ENCODE results near the gene TMEM233.

TMEM233 gene

GRCh38 chr12:119686355-119686754, 92.8 kb downstream of the TMEM233 start:
- DNase-seq (ENCODE audit: low spot score in 2 of 2) (no peak), ATAC-seq (ENCODE audit: low read depth) (no peak)
- peaks cover 2% of the 10 kb centered on the region for H3K9me3 Mint-ChIP-seq
- no peak overlapping the region for H3K4me3 Mint-ChIP-seq
- no peaks in the 10 kb centered on the region for H3K27me3 Mint-ChIP-seq
- peaks cover 2% of the 10 kb centered on the region for H3K36me3 Mint-ChIP-seq
- H3K4me1 Mint-ChIP-seq = peaks cover 22% of the 10 kb centered on the region
- H3K27ac Mint-ChIP-seq = no peak overlapping the region

GRCh38 chr12:119686776-119687175, 93.2 kb downstream of the TMEM233 start:
- Mint-ChIP-seq H3K27ac (peak overlapping the region; percentile 31), H3K4me3 (peak overlapping the region; percentile 14), H3K4me1 (peaks cover 19% of the 10 kb centered on the region), H3K9me3 (peaks cover 2% of the 10 kb centered on the region), H3K27me3 (no peaks in the 10 kb centered on the region), H3K36me3 (peaks cover 2% of the 10 kb centered on the region)
- ATAC-seq (ENCODE audit: low read depth) (no peak), DNase-seq (ENCODE audit: low spot score in 2 of 2) (no peak)

- peak overlapping the region; percentile 5 for H3K4me3 Mint-ChIP-seq
- ATAC-seq (ENCODE audit: low read depth) (no peak), DNase-seq (ENCODE audit: low spot score in 2 of 2) (no peak)
- no peaks in the 10 kb centered on the region for H3K27me3 Mint-ChIP-seq
- peak overlapping the region; percentile 31 for H3K27ac Mint-ChIP-seq
- peaks cover 2% of the 10 kb centered on the region for H3K9me3 Mint-ChIP-seq
- peaks cover 15% of the 10 kb centered on the region for H3K4me1 Mint-ChIP-seq
- H3K36me3 Mint-ChIP-seq = peaks cover 2% of the 10 kb centered on the region
These were observed 93.8 kb downstream of the TMEM233 start for GRCh38 chr12:119687406-119687805.

GRCh38 chr12:119687879-119688278, 94.3 kb downstream of the TMEM233 start:
- Mint-ChIP-seq H3K4me1 (peaks cover 12% of the 10 kb centered on the region), H3K9me3 (peaks cover 2% of the 10 kb centered on the region), H3K27ac (no peak overlapping the region), H3K4me3 (no peak overlapping the region), H3K36me3 (peaks cover 2% of the 10 kb centered on the region), H3K27me3 (no peaks in the 10 kb centered on the region)
- ATAC-seq (ENCODE audit: low read depth) (no peak), DNase-seq (ENCODE audit: low spot score in 2 of 2) (no peak)

GRCh38 chr12:119689935-119690500, 96.4 kb downstream of the TMEM233 start:
- no peaks in the 10 kb centered on the region for H3K36me3 Mint-ChIP-seq
- no peak for ATAC-seq (ENCODE audit: low read depth)
- peaks cover 9% of the 10 kb centered on the region for H3K4me1 Mint-ChIP-seq
- DNase-seq (ENCODE audit: low spot score in 2 of 2) = no peak
- no peaks in the 10 kb centered on the region for H3K27me3 Mint-ChIP-seq
- no peak overlapping the region for H3K4me3 Mint-ChIP-seq
- H3K9me3 Mint-ChIP-seq = peaks cover 2% of the 10 kb centered on the region
- H3K27ac Mint-ChIP-seq = no peak overlapping the region

- no peak for DNase-seq (ENCODE audit: low spot score in 2 of 2)
- Mint-ChIP-seq H3K27ac (no peak overlapping the region), H3K27me3 (no peaks in the 10 kb centered on the region), H3K9me3 (peaks cover 2% of the 10 kb centered on the region), H3K4me3 (no peak overlapping the region), H3K4me1 (peaks cover 6% of the 10 kb centered on the region), H3K36me3 (no peaks in the 10 kb centered on the region)
- ATAC-seq (ENCODE audit: low read depth) = no peak
These were observed 97.7 kb downstream of the TMEM233 start for GRCh38 chr12:119691202-119691810.

GRCh38 chr12:119692410-119692809, 98.8 kb downstream of the TMEM233 start:
- Mint-ChIP-seq H3K4me3 (no peak overlapping the region), H3K36me3 (no peaks in the 10 kb centered on the region), H3K27ac (no peak overlapping the region), H3K27me3 (no peaks in the 10 kb centered on the region), H3K4me1 (peaks cover 1% of the 10 kb centered on the region), H3K9me3 (no peaks in the 10 kb centered on the region)
- DNase-seq (ENCODE audit: low spot score in 2 of 2) (no peak), ATAC-seq (ENCODE audit: low read depth) (no peak)

All from memory B cell (primary cell).